GM12864 (cell line): Measurements from ENCODE around the gene HOXD1.

Experiments
- DNase-seq: peaks from one replicate; pipeline ENCODE4 v3.0.0-alpha.2; 2011; ENCODE audit warnings: low read depth
- H3K4me3 ChIP-seq: 2 replicates; pipeline ENCODE4 v1.5.1; 2011; ENCODE audit warnings: mild to moderate bottlenecking, low read depth, low read length, control low read depth
- TF ChIP-seq, protein P1 (sequence below): IDR thresholded peaks from 2 replicates; pipeline ENCODE4 v1.5.1; 2011; ENCODE audit warnings: low read depth, mild to moderate bottlenecking, moderate library complexity, low read length, control low read depth, inconsistent platforms; ENCODE audit errors: missing control alignments

HOXD1 gene

DNA sequence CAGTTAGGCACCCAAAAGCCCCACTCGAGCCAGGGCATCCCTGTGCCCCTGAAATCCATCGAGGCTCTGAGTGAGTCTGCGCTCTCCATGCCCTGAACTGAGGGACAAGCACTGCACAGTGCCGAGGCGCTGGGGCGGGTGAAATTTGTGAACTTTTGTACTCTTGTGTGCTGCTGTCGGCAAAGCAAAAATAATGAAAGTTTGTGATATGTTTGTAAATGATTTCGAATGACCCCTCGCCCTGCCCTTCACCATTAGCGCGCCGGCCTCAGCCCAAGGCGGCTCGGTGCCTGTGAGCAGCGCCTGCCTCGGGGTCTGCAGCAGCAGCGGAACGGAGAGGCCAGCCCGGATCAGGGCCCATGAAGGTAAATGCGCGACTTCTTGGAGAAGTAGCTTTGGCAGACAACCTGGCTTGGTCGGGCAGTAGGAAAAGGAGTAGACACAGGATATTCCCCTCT, 39.0 kb upstream of the HOXD1 start:
- DNase-seq = no peak

DNA sequence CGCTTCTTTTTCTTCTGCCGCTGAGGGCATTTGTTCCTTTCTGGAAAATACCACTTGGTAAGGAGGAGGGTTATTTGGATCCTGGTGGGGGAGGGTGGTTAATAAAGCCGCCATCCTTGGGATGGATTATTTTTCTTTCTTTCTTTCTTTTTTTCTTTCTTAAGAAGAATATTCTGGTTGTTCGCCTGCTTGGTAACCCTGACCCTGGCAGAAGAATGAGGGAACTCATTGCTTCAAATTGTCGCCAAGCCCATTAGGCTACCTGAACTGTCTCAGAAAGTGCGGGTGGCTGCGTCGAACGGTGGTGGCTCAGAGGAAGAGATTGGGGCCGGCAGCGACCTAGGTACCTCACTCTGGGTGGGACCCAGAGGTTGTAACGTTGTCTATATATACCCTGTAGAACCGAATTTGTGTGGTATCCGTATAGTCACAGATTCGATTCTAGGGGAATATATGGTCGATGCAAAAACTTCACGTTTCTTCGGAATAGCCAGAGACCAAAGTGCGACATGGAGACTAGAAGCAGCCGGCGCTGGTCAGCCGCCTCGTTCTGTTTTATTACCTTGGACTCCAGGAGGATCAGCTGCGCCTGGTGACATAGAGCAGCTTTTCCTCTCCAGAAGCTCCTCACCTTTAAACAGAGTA, 38.4 kb upstream of the HOXD1 start:
- no peak for DNase-seq
- TF ChIP-seq, protein P1, sequence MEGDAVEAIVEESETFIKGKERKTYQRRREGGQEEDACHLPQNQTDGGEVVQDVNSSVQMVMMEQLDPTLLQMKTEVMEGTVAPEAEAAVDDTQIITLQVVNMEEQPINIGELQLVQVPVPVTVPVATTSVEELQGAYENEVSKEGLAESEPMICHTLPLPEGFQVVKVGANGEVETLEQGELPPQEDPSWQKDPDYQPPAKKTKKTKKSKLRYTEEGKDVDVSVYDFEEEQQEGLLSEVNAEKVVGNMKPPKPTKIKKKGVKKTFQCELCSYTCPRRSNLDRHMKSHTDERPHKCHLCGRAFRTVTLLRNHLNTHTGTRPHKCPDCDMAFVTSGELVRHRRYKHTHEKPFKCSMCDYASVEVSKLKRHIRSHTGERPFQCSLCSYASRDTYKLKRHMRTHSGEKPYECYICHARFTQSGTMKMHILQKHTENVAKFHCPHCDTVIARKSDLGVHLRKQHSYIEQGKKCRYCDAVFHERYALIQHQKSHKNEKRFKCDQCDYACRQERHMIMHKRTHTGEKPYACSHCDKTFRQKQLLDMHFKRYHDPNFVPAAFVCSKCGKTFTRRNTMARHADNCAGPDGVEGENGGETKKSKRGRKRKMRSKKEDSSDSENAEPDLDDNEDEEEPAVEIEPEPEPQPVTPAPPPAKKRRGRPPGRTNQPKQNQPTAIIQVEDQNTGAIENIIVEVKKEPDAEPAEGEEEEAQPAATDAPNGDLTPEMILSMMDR = no peak
- H3K4me3 ChIP-seq = no peak overlapping the region

More for the DNA sequence above, 39.0 kb upstream of the HOXD1 start:
- no peak overlapping the region for H3K4me3 ChIP-seq
- TF ChIP-seq, protein P1 = no peak

DNA sequence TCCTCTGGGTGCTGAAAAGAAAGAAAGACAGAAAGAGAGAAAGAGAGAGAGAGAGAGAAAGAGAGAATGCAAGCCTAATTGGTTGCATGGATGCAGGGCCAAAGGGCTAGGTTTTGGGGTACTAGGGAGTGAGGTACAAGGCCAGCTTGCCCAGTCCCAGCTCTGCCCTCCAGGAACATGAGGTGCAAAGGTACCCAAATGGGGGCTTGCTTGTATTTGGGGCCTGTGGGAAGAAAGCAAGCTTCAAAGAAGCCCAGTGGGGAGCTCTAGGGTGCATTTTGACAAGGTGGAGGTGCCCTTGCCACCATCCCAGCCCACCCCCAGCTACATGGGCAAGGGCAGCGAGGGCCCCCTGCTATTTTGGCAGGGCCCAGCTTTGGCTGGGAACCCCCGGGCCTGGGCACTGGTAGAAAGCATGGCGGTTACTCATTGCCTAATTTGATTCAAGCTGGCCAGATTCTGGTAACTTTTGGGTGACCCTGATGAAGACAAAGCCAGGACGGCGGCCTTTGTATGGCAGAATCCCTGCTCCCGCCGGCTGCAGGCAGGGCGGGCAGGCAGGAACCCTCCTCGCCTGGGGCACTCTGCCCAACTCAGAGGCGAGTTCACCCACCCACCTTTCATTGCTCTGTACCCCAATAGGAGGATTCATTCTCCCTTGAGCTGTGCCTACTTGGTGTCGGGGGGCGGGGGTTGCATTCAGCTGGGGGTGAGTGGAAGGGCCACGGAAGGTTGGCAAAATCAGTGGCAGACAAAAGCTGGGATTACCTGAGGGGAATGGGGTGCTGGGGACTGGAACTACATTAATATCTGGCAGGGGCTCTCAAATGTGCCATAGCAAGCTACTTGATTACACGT, 37.7 kb upstream of the HOXD1 start:
- DNase-seq = no peak
- TF ChIP-seq, protein P1 = no peak
- H3K4me3 ChIP-seq = no peak overlapping the region

DNA sequence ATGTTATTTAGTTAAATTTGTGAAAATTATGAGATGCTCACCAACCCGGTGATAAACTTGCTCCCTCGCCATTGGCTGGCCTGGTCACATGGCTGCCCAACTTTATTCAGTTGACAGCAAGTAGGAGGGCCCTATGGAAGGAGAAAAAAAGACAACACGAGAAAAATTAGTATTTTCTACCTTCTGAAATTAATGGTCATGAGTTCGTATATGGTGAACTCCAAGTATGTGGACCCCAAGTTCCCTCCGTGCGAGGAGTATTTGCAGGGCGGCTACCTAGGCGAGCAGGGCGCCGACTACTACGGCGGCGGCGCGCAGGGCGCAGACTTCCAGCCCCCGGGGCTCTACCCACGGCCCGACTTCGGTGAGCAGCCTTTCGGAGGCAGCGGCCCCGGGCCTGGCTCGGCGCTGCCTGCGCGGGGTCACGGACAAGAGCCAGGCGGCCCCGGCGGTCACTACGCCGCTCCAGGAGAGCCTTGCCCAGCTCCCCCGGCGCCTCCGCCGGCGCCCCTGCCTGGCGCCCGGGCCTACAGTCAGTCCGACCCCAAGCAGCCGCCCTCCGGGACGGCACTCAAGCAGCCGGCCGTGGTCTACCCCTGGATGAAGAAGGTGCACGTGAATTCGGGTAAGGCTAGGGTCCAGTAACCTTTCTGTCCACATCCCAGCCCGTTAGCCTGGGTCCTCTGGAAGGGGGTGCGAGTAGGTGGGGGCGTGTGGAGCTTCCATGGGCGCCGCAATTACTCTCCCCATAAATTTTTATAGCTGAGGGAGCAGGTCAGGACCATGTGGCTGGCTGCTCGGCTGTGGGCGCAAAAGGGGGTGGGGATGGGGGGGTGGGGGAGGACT, 36.8 kb upstream of the HOXD1 start, which contains the start of gene HOXD4:
HOXD4 (plus strand) TSS at position 109 of the 846 bp plus-strand sequence; CDS start at position 193, 84 bp downstream.
- no peak for DNase-seq
- TF ChIP-seq, protein P1 = no peak
- no peak within 1 kb of the TSS for H3K4me3 ChIP-seq

DNA sequence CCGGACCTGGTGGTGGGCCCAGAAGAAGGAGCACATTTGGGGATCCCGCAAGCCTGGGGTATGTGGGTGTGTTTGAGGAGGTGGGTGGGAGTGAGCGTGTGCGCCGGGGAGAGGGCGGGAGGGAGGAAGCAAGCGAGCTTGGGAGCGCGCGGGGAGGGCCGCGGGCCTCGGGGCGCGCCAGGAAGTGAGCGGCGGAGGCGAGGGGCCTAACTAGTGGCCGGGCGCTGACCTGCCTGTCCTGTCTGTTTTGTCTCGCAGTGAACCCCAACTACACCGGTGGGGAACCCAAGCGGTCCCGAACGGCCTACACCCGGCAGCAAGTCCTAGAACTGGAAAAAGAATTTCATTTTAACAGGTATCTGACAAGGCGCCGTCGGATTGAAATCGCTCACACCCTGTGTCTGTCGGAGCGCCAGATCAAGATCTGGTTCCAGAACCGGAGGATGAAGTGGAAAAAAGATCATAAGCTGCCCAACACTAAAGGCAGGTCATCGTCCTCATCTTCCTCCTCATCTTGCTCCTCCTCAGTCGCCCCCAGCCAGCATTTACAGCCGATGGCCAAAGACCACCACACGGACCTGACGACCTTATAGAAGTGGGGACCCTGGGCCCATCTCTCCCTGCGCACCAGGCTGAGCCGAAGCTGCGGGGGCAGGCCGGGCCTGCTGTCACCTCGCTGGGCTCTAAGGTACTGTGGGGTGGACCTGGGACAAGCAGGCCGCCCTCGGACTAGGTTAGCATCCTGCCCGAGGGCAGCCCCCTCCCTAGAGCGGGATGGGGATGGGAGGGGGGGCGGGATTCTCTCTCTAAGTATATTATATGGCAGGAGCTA, 35.9 kb upstream of the HOXD1 start:
- DNase-seq = no peak
- H3K4me3 ChIP-seq = no peak overlapping the region
- TF ChIP-seq, protein P1 = no peak

DNA sequence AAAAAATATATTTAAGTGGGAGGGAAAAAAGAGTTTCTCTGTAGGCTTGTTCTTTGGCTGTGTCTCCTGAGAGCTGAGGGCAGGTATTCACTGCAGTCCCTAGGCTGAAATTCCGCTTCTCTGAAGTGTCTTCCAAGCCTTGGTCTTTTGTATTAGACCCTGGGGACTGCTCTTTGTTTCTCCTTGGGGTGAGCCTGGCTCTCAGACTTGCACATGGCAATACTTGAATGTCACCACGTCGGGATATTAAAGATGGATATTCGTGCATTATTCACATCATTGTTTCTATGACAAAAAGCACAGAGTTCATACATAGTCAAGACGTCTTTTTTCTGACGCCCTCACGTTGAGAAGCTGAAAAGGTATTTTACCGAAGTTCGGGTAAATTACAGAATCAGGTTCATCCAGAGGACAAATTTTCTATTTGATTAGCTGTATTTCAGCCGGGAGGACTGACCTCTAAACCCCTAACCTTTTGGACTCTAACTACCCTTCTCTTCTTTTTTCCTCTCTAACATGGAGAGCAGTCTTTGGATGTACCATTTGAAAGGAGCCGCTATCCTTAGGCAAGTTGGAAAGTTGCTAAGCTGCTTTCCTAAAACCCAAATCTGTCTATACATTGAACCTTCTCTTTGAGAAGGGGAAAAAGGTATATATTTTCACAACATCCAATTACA, 33.8 kb upstream of the HOXD1 start:
- TF ChIP-seq, protein P1 = no peak
- no peak for DNase-seq
- H3K4me3 ChIP-seq = no peak overlapping the region
